ENCODE results near the gene EXOC7.

Gene EXOC7

GRCh38 chr17:76032073-76032779 lies 71.4 kb downstream of the EXOC7 start:
- no peak for DNase-seq (ENCODE audit: low read depth)
- no peak for TF ChIP-seq CTCF (conservative IDR thresholded peaks at IDR 0.05; ENCODE audit: low read depth, low read length)
- no peak overlapping the region for H3K4me3 ChIP-seq (ENCODE audit: low read depth, low read length)

All from choroid plexus epithelial cell (primary cell).